ENCODE data around the gene HRCT1.

- no peak for TF ChIP-seq EZH2 (IDR thresholded peaks at IDR 0.05; ENCODE audit: borderline replicate concordance, low read depth, low read length, poor library complexity, severe bottlenecking)
- TF ChIP-seq, protein P1, sequence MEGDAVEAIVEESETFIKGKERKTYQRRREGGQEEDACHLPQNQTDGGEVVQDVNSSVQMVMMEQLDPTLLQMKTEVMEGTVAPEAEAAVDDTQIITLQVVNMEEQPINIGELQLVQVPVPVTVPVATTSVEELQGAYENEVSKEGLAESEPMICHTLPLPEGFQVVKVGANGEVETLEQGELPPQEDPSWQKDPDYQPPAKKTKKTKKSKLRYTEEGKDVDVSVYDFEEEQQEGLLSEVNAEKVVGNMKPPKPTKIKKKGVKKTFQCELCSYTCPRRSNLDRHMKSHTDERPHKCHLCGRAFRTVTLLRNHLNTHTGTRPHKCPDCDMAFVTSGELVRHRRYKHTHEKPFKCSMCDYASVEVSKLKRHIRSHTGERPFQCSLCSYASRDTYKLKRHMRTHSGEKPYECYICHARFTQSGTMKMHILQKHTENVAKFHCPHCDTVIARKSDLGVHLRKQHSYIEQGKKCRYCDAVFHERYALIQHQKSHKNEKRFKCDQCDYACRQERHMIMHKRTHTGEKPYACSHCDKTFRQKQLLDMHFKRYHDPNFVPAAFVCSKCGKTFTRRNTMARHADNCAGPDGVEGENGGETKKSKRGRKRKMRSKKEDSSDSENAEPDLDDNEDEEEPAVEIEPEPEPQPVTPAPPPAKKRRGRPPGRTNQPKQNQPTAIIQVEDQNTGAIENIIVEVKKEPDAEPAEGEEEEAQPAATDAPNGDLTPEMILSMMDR (conservative IDR thresholded peaks at IDR 0.05; ENCODE audit: low read depth, low read length), result no peak
Measured at GRCh38 chr9:35896570-35896969, 9.4 kb upstream of the HRCT1 start.
